A172 (cell line): Measurements from ENCODE around the gene TMEM235. TPM values are rescaled to one million over a fixed set of nuclear protein-coding genes. Genes with fewer than 3 reads are reported as not detected.
"Not testable (repeated sequence)": the region's sequence is repeated elsewhere in the genome, so short reads cannot be mapped to it uniquely, and the experiment has no call there.

ENCODE experiments used
- DNase-seq: peaks from one replicate; pipeline ENCODE4 v3.0.0-alpha.2; 2015; ENCODE audit warnings: low spot score
- total RNA-seq: library from RNA; depleted of rRNA; stranded (reverse); fragments of >200 nt; shearing (Covaris generic); gene quantifications from 2 replicates; pipeline ENCODE4 v1.2.3, GENCODE V29; 2014

Gene TMEM235
- total RNA-seq, 1 experiment from 2014 or later = not detected

- DNase-seq = no peak
Observed at GRCh38 chr17:78238823-78239488, 7.5 kb downstream of the TMEM235 start.

- DNase-seq = no peak
Observed at GRCh38 chr17:78239489-78239931, 8.1 kb downstream of the TMEM235 start.

- no peak for DNase-seq
Observed at GRCh38 chr17:78240012-78240655, 8.7 kb downstream of the TMEM235 start.

GRCh38 chr17:78240839-78241238, 9.4 kb downstream of the TMEM235 start:
- DNase-seq = no peak

- peak; percentile 85 for DNase-seq
Observed at GRCh38 chr17:78241277-78242023, 10.0 kb downstream of the TMEM235 start.

GRCh38 chr17:78242024-78242742, 10.8 kb downstream of the TMEM235 start:
- peak; percentile 46 for DNase-seq

- DNase-seq = no peak
Observed at GRCh38 chr17:78247304-78247703, 15.9 kb downstream of the TMEM235 start.

GRCh38 chr17:78248051-78248914, 16.9 kb downstream of the TMEM235 start:
- no peak for DNase-seq

- no peak for DNase-seq
Observed at GRCh38 chr17:78249074-78249817, 17.8 kb downstream of the TMEM235 start.

- DNase-seq = no peak
Observed at GRCh38 chr17:78249818-78250806, 18.7 kb downstream of the TMEM235 start.

- DNase-seq = peak; percentile 84
Observed at GRCh38 chr17:78250891-78251772, 19.7 kb downstream of the TMEM235 start.

- no peak for DNase-seq
Observed at GRCh38 chr17:78251773-78252103, 20.3 kb downstream of the TMEM235 start.

GRCh38 chr17:78252111-78252634, 20.7 kb downstream of the TMEM235 start:
- no peak for DNase-seq

- DNase-seq = no peak
Observed at GRCh38 chr17:78252701-78253635, 21.5 kb downstream of the TMEM235 start.

GRCh38 chr17:78253636-78253945, 22.2 kb downstream of the TMEM235 start:
- not testable (repeated sequence) for DNase-seq

- peak; percentile 59 for DNase-seq
Observed at GRCh38 chr17:78253946-78254672, 22.7 kb downstream of the TMEM235 start.
